ENCODE data around the gene CADM2.

DNA sequence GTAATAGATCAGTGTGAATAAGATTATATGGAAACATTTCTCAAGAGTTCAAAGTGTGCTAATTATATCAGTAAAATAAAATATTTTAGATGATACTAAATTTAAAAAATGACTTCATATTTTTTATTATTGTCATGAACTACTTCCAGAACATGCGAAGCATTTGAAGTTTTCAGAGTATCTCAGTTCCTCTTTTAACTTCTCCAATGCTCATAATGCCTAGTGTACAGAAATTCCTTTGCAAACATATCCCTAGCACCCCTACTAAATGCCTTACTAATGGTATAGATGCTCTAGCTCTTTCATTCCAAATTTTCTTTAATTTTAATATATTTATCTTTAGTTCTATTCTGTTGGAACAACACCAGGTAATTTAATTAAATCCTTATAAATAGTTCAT, 580.4 kb downstream of the CADM2 start:
- TF ChIP-seq, protein P1, sequence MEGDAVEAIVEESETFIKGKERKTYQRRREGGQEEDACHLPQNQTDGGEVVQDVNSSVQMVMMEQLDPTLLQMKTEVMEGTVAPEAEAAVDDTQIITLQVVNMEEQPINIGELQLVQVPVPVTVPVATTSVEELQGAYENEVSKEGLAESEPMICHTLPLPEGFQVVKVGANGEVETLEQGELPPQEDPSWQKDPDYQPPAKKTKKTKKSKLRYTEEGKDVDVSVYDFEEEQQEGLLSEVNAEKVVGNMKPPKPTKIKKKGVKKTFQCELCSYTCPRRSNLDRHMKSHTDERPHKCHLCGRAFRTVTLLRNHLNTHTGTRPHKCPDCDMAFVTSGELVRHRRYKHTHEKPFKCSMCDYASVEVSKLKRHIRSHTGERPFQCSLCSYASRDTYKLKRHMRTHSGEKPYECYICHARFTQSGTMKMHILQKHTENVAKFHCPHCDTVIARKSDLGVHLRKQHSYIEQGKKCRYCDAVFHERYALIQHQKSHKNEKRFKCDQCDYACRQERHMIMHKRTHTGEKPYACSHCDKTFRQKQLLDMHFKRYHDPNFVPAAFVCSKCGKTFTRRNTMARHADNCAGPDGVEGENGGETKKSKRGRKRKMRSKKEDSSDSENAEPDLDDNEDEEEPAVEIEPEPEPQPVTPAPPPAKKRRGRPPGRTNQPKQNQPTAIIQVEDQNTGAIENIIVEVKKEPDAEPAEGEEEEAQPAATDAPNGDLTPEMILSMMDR (IDR thresholded peaks at IDR 0.05; ENCODE audit: insufficient read depth, low read depth, low read length): no peak
- no peak for TF ChIP-seq EZH2 (IDR thresholded peaks at IDR 0.05; ENCODE audit: insufficient read depth, low read length)
